Right lobe of liver (tissue), 4 donors: ENCODE measurements around the gene ZKSCAN2.

Experiments used
- CTCF ChIP-seq, 4 donors: fragments of 200-600 bp in 3 of 4; fragments of 450-650 bp in 1 of 4; IDR thresholded peaks; one replicate each; pipeline versions ENCODE4 v1.5.1 to v1.8.0; 2016 to 2022; ENCODE audit warnings: antibody characterized with exemption in 4 of 4, mild to moderate bottlenecking in 2 of 4
- POLR2A ChIP-seq: fragments of 450-650 bp; IDR thresholded peaks from one replicate; pipeline ENCODE4 v1.6.1; 2017; ENCODE audit warnings: antibody characterized with exemption, mild to moderate bottlenecking
- donor health status: DM: no; HTN: no; CAD: no.
- donor health status: DM: no; HTN: no; CAD: no.
- donor health status: DM: no; HTN: yes; CAD: no.

GRCh38 chr16:25256695-25257469 is 763 bp downstream of the ZKSCAN2 start:
- no peak for TF ChIP-seq CTCF (IDR thresholded peaks at IDR 0.05)
- no peak for TF ChIP-seq POLR2A
